Endothelial cell of umbilical vein (primary cell): ENCODE results near the gene CLEC2L.

ENCODE experiments used
- JUN ChIP-seq: IDR thresholded peaks from 2 replicates; pipeline ENCODE4 v1.6.1; 2011; ENCODE audit warnings: borderline replicate concordance, low read depth; ENCODE audit not compliant: insufficient read length, insufficient read depth
- POLR2A ChIP-seq: IDR thresholded peaks from 2 replicates; pipeline ENCODE4 v1.6.1; 2012; ENCODE audit warnings: low read depth, mild to moderate bottlenecking, control low read depth, low read length
- TF ChIP-seq, protein P1 (sequence below), 2 donors: IDR thresholded peaks; 1 replicate in 1 of 2; 2 replicates in 1 of 2; pipeline ENCODE4 v1.5.1; 2011; ENCODE audit warnings: low read length in 2 of 2, mild to moderate bottlenecking in 2 of 2, moderate library complexity in 2 of 2, control low read depth in 1 of 2, inconsistent platforms in 1 of 2, low read depth in 1 of 2; ENCODE audit not compliant: insufficient read depth in 1 of 2; ENCODE audit errors: extremely low read depth in 1 of 2

DNA sequence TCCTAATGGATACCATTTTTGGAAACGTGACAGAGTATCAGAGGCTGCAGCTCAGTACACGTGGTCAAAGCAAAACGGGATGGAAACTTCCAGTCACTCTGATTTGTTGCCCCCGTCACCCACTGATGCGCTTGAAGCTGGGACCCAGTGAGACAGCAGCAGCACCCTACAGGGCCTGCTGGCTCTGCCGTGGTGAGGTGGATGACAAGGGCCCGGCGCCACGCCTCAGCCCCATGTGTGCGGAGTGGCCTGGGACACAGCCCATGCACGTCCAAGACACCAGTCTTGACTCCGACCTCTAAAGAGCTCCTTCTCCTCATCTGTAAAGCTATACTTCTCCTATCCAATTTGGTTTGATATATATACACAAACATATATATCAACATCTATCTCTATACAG, 39.0 kb downstream of the CLEC2L start:
- TF ChIP-seq, protein P1, sequence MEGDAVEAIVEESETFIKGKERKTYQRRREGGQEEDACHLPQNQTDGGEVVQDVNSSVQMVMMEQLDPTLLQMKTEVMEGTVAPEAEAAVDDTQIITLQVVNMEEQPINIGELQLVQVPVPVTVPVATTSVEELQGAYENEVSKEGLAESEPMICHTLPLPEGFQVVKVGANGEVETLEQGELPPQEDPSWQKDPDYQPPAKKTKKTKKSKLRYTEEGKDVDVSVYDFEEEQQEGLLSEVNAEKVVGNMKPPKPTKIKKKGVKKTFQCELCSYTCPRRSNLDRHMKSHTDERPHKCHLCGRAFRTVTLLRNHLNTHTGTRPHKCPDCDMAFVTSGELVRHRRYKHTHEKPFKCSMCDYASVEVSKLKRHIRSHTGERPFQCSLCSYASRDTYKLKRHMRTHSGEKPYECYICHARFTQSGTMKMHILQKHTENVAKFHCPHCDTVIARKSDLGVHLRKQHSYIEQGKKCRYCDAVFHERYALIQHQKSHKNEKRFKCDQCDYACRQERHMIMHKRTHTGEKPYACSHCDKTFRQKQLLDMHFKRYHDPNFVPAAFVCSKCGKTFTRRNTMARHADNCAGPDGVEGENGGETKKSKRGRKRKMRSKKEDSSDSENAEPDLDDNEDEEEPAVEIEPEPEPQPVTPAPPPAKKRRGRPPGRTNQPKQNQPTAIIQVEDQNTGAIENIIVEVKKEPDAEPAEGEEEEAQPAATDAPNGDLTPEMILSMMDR (IDR thresholded peaks at IDR 0.05; ENCODE audit: extremely low read depth in 1 of 2, insufficient read depth in 1 of 2, low read depth in 1 of 2, low read length in 2 of 2), result no peak
- TF ChIP-seq POLR2A (no peak), JUN (no peak)
